ENCODE measurements around the gene KIF5A. TPM values are rescaled to one million over a fixed set of nuclear protein-coding genes. Genes with fewer than 3 reads are reported as not detected.

Gene KIF5A
- total RNA-seq, 2 donors from 2014 or later = 2.3 to 4.5 TPM

DNA sequence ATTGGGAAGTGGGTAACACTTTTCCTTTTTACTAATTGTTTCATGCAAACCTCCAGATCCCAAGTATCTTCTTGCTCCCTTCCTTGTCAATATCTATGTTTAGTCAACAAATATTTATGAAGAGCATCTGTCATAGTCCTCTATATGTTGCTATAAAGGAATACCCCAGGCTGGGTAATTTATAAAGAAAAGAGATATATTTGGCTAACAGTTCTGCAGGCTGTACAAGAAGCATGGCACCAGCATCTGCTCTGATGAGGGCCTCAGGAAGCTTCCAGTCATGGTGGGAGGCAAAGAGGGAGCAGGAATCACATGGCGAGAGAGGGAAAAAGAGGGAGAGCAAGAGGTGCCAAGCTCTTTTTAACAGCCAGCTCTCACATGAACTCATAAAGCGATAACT is 4.6 kb downstream of the KIF5A start:
- Histone ChIP-seq H3K4me1 (ENCODE audit: control insufficient read depth, insufficient read depth, low read length) (no peaks in the 10 kb centered on the region), H3K27me3 (ENCODE audit: control insufficient read depth, insufficient read depth, low read length, poor library complexity, severe bottlenecking) (peaks cover 12% of the 10 kb centered on the region), H3K9ac (ENCODE audit: extremely low read depth, low read length, poor library complexity, severe bottlenecking) (no peak overlapping the region), H3K9me3 (ENCODE audit: control insufficient read depth, low read length) (no peaks in the 10 kb centered on the region), H3K4me3 (ENCODE audit: low read length) (no peak overlapping the region), H3K36me3 (ENCODE audit: control insufficient read depth, insufficient read depth, low read length) (no peaks in the 10 kb centered on the region), H3K27ac (ENCODE audit: low read depth, low read length) (no peak overlapping the region)
- Mint-ChIP-seq H3K36me3 (ENCODE audit: low read depth) (no peaks in the 10 kb centered on the region), H3K4me3 (no peak overlapping the region), H3K9me3 (no peaks in the 10 kb centered on the region), H3K4me1 (peaks cover 11% of the 10 kb centered on the region), H3K27me3 (ENCODE audit: insufficient read depth) (peaks cover 18% of the 10 kb centered on the region), H3K27ac (no peak overlapping the region)
- WGBS, 2 experiments (ENCODE audit: insufficient coverage in 1 of 2, insufficient read length in 1 of 2) = 94 to 100% methylated on average over 1 to 2 of the region's 2 CpGs
- no peak for DNase-seq
- TF ChIP-seq, protein P1, sequence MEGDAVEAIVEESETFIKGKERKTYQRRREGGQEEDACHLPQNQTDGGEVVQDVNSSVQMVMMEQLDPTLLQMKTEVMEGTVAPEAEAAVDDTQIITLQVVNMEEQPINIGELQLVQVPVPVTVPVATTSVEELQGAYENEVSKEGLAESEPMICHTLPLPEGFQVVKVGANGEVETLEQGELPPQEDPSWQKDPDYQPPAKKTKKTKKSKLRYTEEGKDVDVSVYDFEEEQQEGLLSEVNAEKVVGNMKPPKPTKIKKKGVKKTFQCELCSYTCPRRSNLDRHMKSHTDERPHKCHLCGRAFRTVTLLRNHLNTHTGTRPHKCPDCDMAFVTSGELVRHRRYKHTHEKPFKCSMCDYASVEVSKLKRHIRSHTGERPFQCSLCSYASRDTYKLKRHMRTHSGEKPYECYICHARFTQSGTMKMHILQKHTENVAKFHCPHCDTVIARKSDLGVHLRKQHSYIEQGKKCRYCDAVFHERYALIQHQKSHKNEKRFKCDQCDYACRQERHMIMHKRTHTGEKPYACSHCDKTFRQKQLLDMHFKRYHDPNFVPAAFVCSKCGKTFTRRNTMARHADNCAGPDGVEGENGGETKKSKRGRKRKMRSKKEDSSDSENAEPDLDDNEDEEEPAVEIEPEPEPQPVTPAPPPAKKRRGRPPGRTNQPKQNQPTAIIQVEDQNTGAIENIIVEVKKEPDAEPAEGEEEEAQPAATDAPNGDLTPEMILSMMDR (conservative IDR thresholded peaks at IDR 0.05) = no peak

DNA sequence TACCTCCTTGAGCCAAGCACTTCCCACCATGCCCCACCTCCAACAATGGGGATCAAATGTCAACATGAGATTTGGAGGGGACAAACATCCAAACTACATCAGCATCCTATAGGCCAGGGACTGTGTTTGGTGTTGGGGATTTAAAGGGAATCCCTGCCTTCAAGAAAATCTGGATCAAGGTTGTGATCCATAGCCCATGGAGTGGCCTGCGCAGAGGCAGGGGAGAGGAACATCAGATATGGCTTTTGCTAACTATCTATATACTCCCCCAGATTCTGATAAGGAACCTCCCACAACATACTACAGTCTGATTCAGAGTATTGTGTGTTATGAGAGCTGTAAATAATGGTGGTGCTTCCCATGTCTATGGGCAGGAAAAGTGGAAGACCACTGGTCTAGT is 5.1 kb downstream of the KIF5A start:
- Histone ChIP-seq H3K9ac (ENCODE audit: extremely low read depth, low read length, poor library complexity, severe bottlenecking) (no peak overlapping the region), H3K4me1 (ENCODE audit: control insufficient read depth, insufficient read depth, low read length) (no peaks in the 10 kb centered on the region), H3K4me3 (ENCODE audit: low read length) (no peak overlapping the region), H3K36me3 (ENCODE audit: control insufficient read depth, insufficient read depth, low read length) (no peaks in the 10 kb centered on the region), H3K9me3 (ENCODE audit: control insufficient read depth, low read length) (no peaks in the 10 kb centered on the region), H3K27ac (ENCODE audit: low read depth, low read length) (no peak overlapping the region), H3K27me3 (ENCODE audit: control insufficient read depth, insufficient read depth, low read length, poor library complexity, severe bottlenecking) (peaks cover 9% of the 10 kb centered on the region)
- DNase-seq = no peak
- Mint-ChIP-seq H3K27ac (no peak overlapping the region), H3K4me1 (peaks cover 11% of the 10 kb centered on the region), H3K9me3 (no peaks in the 10 kb centered on the region), H3K4me3 (no peak overlapping the region), H3K36me3 (ENCODE audit: low read depth) (no peaks in the 10 kb centered on the region), H3K27me3 (ENCODE audit: insufficient read depth) (peaks cover 15% of the 10 kb centered on the region)
- WGBS, 2 experiments (ENCODE audit: insufficient coverage in 1 of 2, insufficient read length in 1 of 2) = 80% methylated on average over 1 of the region's 1 CpG; no CpG with 5 or more reads in 1 of the 2 experiments
- TF ChIP-seq, protein P1 (conservative IDR thresholded peaks at IDR 0.05) = no peak

DNA sequence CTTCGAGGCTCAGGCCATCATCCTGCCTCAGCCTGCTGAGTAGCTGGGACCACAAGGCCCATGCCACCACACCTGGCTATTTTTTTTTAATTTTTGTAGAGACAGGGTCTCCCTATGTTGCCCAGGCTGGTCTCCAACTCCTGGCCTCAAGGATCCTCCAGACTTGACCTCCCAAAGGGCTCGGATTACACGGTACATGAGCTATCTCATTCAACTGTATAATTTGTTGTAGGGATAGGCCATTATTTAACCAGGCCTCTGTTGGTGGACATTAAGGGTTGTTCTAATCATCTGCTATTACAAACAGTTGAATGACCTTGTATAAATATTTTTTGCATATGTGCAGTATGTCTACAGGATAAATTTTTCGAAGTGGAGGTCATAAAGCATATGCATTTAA is 9.0 kb downstream of the KIF5A start:
- no peaks in the 10 kb centered on the region for H3K4me1 Mint-ChIP-seq
- H3K27me3 Mint-ChIP-seq (ENCODE audit: insufficient read depth) = no peaks in the 10 kb centered on the region
- Histone ChIP-seq H3K9me3 (ENCODE audit: control insufficient read depth, low read length) (no peaks in the 10 kb centered on the region), H3K27me3 (ENCODE audit: control insufficient read depth, insufficient read depth, low read length, poor library complexity, severe bottlenecking) (no peaks in the 10 kb centered on the region), H3K27ac (ENCODE audit: low read depth, low read length) (no peak overlapping the region), H3K4me1 (ENCODE audit: control insufficient read depth, insufficient read depth, low read length) (no peaks in the 10 kb centered on the region), H3K4me3 (ENCODE audit: low read length) (no peak overlapping the region), H3K36me3 (ENCODE audit: control insufficient read depth, insufficient read depth, low read length) (no peaks in the 10 kb centered on the region), H3K9ac (ENCODE audit: extremely low read depth, low read length, poor library complexity, severe bottlenecking) (no peak overlapping the region)
- 90 to 92% methylated on average over 2 to 4 of the region's 4 CpGs for WGBS, 2 experiments (ENCODE audit: insufficient coverage in 1 of 2, insufficient read length in 1 of 2)
- no peaks in the 10 kb centered on the region for H3K9me3 Mint-ChIP-seq
- H3K27ac Mint-ChIP-seq = no peak overlapping the region
- TF ChIP-seq, protein P1 (conservative IDR thresholded peaks at IDR 0.05) = no peak
- H3K4me3 Mint-ChIP-seq = no peak overlapping the region
- DNase-seq = no peak
- H3K36me3 Mint-ChIP-seq (ENCODE audit: low read depth) = no peaks in the 10 kb centered on the region

Measured in endodermal cell (in vitro differentiated cells).